Hematopoietic multipotent progenitor cell treated with erythropoietin and hydrocortisone succinate and interleukin-3 and kit ligand, for 8 days (in vitro differentiated cells): ENCODE results near the gene UBFD1.
A peak's percentile ranks its signal among the peaks of the same experiment; 100 is the strongest.
"Not testable (repeated sequence)": the region's sequence is repeated elsewhere in the genome, so short reads cannot be mapped to it uniquely, and the experiment has no call there.

Experiments used
- DNase-seq: peaks from one replicate; pipeline ENCODE4 v3.0.0-alpha.2; 2015

The UBFD1 gene

DNA sequence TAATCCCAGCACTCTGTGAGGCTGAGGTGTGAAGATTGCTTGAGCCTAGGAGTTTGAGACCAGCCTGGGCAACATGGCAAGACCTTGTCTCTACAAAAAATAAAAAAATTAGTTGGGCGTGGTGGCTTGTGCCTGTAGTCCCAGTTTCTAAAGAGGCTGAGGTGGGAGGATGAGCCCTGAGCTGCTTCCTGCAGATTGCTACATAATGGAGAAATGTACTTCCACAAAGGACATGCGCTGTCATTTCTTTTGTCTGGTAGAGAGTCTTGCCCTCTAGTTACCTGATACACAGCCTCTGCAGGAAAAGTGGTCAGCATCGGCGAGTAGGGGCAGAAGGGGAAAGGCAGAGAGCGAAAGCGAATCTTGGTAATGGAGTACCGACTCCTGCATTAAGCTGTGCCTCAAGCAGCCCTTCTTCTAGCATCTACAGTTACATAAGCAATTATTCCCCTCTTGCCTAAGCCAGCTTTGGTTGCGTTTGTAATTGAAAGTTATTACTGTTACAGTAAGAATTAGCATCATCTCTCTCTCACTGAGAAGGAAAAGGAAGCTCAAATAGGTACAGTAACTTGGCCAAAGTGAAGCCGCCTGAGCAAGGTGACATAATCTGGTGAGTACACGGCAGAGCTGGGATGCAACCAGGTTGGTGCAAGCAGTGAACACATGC is 28.8 kb upstream of the UBFD1 start:
- no peak for DNase-seq

DNA sequence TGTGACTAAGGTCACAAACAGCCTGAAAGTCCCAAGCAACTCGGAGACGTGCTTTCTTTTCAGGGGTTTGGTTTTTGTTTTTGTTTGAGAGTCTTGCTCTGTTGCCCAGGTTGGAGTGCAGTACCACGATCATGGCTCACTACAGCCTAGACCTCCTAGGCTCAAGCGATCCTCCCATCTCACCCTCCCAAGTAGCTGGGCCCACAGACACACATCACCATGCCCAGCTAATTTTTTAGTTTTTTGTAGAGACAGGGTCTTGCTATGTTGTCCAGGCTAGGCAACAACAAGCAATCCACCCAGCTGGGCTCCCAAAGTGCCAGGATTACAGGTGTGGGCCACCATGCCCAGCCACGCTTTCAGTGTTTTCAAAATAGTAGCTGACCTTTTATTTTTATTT is 27.5 kb upstream of the UBFD1 start:
- no peak for DNase-seq

DNA sequence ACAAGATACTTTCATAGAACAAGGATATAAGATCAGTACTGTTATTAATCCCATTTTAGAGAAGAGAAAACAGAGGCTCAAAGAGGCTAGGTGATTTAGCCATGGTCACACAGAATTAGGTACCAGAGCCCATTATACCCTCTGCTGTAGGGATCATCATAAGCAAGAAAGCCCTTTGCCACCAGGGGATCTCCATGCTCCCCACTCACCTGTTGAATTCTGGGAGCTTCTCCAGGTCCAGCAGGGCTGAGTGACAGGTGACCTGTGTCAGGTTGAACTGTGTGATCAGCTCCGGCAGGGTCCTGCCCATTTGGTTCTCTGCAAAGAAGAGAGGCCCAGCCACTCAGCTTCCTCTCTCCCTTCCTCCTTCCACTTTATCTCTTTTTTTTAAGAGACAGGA is 25.1 kb upstream of the UBFD1 start:
- no peak for DNase-seq

DNA sequence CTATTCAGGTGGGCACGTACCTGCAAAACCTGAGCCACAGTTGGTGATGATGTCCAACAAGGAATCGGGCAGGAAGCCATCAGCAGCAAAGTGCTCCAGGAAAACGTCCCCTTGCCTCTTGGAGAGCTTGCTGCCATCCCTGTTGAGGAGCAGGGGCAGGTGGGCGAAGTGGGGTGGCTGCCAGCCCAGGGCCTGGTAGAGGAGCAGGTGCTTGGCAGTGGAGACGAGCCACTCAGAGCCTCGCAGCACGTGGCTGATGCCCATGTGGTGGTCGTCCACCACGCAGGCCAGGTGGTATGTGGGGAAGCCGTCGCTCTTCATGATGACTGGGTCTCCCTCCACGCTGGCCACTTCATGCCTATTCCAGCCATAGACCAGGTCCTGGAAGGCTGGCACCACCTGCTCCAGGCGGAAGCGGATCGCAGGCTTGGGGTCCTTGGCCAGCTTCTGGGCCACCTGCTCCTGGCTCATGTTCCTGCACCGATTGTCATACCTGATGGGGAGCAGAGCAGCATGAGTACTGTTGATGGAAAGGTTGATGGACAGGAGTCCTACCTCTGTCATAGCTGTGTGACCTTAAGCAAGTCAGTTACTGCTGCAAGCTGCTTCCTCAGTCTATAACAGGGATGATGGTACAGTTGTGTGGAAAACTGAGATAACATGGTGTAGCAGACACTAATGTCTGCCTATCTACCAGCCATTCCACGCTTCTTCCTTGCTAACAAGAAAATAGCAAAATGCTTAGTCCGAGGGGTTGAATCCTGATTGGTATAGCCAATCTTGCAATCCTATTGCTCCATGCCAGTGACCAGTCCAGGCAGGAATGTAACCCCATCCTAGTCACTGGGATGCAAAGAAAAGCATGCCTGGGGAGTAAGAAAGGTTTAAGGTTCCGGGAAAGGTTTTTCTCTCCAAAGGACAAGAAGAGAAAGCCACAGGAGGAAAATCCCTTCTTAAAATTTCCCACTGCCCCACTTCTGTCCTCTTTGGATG is 22.4 kb upstream of the UBFD1 start:
- no peak for DNase-seq

DNA sequence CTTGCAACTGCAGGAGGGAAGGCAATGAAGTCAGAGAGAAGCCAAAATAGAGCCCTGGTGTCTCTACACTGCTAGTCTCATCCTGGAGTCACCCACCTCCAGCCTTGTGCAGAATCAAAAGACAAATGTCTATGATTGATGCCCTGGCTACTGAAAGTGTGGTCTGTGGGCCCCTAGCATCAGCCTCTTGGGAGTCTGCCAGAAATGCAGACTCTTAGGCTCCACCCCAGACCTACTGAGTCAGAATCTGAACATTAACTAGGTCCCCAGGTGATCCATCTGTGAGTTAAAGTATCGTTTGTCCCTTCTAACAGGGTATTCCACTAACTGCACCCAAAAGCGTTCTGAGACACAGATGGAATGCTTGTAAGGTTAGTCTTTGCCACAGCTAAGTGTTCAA is 21.6 kb upstream of the UBFD1 start:
- no peak for DNase-seq

DNA sequence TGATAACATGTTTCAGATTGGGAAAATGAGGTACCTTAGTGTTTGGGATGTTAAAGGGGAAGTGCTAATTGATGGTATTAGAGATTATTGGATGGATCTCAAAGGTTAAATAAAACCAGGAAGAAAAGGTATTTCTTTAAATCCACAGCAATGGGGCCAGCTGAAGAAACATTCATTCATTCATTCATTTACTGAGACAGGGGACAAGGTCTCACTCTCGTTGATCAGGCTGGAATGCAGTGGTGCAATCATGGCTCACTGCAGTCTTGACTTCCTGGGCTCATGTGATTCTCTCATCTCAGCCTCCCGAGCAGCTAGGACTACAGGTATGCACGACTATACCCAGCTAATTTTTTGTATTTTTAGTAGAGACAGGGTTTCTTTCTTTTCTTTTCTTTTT is 20.1 kb upstream of the UBFD1 start:
- no peak for DNase-seq

DNA sequence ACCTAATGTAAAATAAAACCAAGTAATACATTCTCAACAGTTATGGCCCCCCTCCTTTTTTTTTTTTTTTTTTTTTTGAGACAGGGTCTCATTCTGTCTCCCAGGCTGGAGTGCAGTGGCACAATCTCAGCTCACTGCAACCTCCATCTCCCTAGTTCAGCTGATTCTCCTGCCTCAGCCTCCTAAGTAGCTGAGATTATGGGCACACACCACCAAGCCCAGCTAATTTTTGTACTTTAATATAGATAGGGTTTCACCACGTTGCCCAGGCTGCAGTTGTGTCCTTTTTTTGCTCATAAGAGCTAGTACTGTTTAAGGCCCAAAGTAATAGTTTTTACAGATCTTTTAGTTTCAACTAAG is 18.6 kb upstream of the UBFD1 start:
- no peak for DNase-seq

DNA sequence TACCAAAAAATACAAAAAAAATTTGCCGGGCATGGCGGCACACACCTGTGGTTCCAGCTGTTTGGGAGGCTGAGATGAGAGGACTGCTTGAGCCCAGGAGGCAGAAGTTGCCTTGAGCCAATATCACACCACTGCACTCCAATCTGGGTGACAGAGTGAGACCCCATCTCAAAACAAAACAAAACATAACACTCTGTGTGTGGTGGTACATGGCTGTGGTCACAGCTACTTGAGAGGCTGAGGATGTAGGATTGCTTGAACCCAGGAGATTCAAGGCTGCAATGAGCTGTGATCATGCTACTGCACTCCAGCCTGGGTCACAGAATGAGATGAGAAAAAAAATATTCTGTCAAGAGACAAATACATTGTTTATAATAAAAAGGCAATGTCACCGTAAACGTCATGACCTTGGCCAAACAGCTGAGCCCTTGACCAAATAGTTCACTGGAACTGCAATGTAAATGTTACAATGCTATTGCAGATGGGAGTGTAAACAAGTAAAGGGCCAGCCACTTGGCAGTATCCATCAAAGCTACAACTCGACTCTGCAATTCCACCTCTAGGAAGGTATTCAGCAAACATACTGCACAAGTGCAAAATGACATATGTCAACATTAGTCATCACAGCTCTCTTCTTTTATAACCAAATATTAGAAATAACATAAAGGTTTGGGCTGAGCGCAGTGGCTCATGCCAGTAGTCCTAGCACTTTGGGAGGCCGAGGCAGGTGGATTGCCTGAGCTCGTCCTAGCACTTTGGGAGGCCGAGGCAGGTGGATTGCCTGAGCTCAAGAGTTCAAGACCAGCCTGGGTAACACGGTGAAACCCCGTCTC is 17.3 kb upstream of the UBFD1 start:
- DNase-seq, result no peak

DNA sequence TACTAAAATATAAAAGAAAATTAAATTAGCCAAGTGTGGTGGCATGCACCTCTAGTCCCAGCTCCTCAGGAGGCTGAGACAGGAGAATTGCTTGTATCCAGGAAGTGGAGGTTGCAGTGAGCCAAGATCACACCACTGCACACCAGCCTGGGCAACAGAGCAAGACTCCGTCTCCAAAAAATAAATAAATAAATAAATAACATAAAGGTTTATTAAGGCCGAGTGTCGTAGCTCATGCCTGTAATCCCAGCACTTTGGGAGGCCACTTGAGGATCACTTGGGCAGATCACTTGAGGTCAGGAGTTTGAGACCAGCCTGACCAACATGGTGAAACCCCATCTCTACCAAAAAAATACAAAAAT is 16.7 kb upstream of the UBFD1 start:
- DNase-seq, result not testable (repeated sequence)

DNA sequence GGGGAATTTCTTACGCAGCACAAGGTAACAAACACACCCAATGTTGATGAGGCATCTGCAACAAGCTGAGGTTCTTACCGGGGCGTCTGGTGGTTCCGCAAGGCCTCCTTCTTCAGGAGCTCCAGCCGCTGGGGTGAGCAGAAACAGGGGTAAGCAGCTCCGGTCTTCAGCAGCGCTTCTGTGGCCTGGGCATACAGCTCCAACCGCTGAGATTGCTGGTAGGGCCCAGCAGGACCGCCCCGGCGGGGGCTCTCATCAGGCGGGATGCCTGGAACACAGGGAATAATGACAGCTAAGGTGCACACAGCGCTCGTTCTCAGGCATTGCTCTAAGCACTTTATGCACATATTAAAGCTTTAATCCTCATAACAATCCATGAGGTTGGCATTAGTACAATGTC is 13.1 kb upstream of the UBFD1 start:
- DNase-seq, result no peak

DNA sequence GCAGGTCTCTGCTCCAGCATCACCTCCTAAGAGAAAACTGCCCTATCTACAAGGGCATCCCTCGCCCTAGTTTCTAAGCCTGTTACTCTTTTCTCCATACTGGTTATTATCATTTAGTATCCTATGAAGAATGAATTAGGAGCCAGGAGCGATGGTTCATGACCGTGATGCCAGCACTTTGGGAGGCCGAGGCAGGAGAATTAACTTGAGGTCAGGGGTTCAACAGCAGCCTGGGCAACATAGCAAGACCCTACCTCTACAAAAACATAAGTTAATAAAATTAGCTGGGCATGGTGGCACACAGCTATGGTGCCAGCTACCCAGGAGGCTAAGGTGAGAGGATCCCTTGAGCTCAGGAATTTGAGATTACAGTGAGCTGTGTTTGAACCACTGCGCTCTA is 7.6 kb upstream of the UBFD1 start:
- no peak for DNase-seq

DNA sequence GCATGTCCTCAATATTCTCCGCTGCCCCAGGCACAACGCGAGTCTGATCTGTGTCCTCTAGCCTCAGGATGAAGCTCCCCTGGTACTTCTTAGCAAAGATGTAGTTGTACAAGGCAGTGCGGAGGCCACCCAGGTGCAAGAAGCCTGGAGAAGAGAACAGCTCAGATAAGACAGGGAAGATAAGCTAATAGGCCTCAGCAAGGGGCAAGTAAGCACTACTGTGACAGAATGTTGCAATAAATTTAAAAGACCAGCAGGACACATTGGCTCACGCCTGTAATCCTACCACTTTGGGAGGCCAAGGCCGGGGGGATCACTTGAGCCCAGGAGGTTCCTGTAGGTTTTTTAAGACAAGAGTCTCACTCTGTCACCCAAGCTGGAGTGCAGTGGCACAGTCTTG is 5.4 kb upstream of the UBFD1 start:
- no peak for DNase-seq

DNA sequence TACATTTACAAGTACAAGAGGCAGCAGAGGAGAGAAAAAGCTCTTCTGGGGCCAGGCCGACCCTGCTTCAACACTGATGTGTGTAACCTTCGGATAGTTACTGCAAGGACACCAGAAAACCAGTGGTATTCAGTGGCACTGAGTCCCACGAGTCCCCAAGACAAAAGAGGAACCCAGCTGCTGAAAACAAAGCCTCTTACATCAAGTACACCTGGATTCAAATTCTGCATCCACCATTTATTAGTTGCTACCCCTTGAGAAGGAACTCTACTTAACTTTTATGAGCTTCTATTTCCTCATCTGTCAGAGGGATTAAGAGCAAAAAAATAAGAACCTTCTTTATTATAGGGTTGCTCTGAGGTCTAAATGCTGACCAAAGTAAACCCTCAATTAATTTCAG is 3.0 kb upstream of the UBFD1 start:
- no peak for DNase-seq

DNA sequence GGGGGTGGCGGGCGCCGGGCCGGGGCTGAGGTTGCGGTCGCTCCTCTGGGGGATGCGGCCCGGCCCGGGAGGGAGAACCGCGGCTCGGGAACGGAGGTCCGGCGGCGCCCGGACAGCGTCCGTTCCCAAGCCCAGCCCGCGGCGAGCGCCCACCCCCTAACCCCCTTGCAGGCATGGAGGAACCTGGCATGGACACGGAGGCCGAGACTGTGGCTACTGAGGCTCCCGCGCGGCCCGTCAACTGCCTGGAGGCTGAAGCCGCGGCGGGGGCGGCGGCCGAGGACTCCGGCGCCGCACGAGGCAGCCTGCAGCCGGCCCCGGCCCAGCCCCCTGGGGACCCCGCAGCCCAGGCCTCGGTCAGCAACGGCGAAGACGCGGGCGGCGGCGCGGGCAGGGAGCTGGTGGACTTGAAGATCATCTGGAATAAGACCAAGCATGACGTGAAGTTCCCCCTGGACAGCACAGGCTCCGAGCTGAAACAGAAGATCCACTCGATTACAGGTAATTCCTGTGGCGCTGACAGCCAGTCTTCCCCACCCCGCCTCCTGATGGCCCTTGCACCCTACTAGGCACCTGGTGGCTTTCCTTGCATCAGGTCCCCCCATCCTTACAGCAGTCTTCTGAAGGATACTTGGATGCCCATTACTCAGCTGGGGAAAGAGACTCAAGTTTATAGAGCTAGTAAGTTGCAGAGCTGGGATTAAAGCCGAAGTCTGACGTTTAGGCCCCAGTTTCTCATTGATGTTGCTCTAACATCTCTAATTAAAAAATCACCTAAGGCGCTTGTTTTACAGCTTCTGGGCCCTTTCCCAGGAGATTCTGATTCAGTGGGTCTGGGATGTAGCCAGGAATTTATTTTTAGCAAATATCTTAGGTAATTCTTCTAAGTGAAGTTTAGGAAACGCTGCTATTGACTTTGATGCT is 514 bp downstream of the UBFD1 start:
- peak; percentile 9 for DNase-seq

DNA sequence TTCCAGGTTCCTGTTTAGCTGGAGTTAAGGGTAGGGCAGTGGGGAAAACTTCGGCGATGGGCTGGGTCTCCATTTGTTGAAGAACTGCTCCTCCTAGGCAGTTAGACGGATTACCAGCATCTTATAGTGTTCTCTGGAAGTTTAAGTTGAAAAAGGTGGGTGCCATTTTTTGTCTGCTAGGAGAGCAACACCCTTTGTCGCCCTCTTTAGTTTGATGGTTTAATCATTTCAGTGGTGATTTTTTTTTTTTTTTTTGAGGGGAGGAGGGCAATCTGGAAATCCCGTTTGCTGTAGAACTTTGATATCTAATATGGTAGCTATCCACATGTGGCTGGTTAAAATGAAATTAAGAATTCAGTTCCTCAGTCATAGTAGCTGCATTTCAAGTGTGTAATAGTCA is 4.1 kb downstream of the UBFD1 start:
- no peak for DNase-seq

DNA sequence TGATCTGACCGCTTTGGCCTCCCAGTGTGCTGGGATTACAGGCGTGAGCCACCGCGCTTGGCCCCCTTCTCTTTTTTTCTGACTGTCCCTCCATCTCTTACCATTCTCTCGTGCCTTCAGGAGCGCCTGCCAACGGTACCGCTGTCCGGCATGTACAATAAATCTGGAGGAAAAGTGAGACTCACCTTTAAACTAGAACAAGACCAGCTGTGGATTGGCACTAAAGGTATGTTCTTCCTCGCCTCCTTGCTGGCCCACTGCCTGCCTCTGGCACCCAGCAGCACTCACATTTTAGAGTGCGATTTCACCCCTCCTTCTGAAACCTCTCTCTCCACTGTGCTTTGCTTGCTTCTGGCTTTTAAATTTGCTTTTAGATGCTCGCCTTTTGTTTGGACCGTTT is 5.0 kb downstream of the UBFD1 start:
- DNase-seq, result no peak

DNA sequence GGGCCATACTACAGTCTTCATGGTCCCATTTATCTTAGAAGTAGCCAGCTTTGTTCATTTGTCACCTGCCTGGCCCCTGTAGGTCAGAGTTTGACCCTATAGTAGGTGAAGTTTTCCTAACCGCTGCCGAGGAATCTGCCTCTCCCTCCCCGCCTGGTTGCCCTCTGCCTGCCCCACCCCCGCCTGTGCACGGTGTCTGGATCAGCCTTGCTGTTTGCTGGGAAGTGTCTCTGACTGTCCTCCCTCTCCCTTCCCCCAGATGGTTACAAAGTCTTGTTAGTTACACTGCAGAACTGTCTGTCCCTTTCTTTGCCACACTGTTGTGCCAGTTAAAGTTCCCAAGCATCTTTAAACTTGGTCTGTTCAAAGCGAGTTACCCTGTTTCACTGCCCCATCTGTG is 5.7 kb downstream of the UBFD1 start:
- DNase-seq, result no peak

DNA sequence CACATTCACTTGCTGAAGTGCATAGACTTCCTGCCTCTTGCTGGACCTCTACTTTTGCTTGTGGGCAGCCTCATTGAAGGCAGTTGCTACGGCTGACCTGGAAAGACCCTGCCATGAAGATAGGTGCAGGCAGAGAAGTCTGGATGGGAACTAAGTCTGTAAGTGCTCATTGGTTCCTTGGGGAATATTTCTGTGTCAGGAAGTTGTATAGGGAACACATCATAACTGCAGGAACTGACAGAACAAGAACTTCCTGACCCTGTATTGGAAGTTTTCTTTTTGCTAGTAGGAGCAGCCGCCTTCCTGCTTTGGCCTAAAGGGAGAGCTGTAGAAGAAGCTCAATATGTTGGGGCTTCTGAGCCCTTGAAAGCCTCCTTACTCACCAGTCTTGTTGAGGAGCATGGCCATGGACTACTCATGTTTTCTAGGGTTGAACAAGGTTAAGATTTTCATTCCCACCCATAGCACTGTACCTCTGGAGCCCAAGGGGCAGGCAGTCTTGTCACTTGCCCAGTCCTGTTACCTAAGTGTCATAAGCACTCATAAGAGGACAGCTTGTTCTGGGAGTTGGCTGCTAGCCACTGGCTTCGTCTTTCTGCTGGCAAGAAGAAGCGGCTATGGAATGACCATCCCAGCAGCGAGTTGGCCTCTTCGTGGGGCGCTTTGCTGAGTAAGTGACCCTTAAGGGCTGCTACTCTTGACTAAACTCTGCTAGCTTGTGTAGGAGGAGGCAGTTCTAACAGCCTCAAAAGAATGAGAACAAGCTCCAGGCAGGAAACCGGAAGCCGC is 7.2 kb downstream of the UBFD1 start:
- DNase-seq, result no peak

DNA sequence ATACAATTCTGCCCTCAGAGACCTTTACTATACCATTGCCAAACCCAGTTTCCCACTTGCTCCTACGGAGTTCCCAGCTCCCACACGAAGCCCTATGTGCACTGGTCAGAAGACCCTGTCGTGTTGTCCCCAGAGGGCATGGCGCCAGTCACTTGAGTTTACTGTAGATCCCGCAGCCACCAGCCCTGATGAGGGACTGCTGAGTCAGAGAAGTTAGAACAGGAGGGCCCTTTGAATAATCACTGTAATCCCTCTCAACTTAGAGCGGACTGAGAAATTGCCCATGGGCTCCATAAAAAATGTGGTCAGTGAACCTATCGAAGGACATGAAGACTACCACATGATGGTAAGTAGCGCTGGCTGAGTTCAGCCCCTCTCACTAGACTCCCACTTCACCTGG is 9.2 kb downstream of the UBFD1 start:
- no peak for DNase-seq

DNA sequence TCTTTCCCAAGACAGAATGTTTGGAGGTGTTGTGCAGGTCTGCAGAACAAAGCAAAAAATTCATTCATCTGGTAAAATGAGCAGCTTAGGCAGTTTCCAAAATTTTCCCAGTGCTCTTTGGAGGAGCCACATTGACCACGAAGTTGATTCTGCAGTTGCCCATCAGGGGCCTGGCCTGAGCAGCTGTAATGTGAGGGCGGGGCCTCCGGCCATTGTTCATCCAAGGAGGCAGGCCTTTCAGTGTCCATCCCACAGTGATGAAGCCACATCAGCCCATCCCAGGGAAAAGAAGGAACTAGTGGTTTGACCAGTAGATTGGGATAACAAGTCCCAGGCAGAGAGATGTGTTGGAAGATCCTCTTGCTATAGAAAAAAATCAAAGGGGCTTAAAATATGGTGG is 10.1 kb downstream of the UBFD1 start:
- no peak for DNase-seq

DNA sequence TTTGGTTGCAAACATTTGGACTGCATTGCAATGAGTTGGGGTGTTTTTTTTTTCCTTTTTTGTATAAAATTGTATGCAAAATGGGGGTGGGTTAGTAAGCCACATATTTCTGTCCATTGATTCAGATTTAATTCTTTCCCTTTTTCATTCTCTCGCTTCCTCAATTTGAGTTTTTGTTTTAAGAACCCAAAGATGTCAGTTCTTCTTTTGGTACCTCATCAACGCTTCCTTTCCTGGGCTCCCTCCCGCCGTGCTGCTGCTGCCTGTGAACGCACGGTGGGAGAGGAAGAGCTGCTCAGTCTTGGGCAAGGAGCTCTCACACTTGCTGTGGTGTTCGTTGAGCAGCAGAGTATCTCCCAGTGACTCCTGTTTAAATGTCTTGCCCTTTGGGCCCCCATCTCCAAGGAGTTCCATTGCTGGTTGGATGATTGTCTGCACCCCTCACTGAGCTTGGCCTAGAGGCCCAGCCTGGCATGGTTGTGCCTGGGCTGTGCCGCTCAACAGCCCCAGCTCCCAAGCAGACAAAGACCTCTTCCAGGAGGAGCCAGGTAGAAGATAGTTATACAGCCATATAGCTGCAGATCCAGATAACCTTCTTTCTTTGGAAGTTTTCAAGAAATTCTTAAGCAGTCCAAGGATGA is 13.6 kb downstream of the UBFD1 start:
- DNase-seq, result no peak
